GOT3 (cell line): ENCODE data around the gene OR6V1.

Experiments
- DNase-seq: peaks from one replicate; lab custom pipeline; 2025; ENCODE audit warnings: mixed read lengths; lab: John Stamatoyannopoulos, UW

The OR6V1 gene

GRCh38 chr7:143052041-143052440, at the start of gene OR6V1:
Gene OR6V1, plus strand, starts transcription at chr7:143052341. Its CDS starts 0 bp downstream, at chr7:143052341.
- no peak for DNase-seq

GRCh38 chr7:143002898-143003297, 49.2 kb upstream of the OR6V1 start:
- no peak for DNase-seq

- DNase-seq: no peak
These were observed 48.6 kb upstream of the OR6V1 start for GRCh38 chr7:143003393-143004051.

GRCh38 chr7:143005632-143006260, 46.4 kb upstream of the OR6V1 start:
- no peak for DNase-seq

- peak; percentile 15 for DNase-seq
These were observed 43.9 kb upstream of the OR6V1 start for GRCh38 chr7:143008007-143008901.

- DNase-seq: no peak
These were observed 40.1 kb upstream of the OR6V1 start for GRCh38 chr7:143012001-143012400.

GRCh38 chr7:143012409-143012808, 39.7 kb upstream of the OR6V1 start:
- DNase-seq: no peak

- DNase-seq: no peak
These were observed 38.7 kb upstream of the OR6V1 start for GRCh38 chr7:143013473-143013872.

- peak; percentile 13 for DNase-seq
These were observed 38.2 kb upstream of the OR6V1 start for GRCh38 chr7:143013893-143014292.

GRCh38 chr7:143015084-143015483, 37.1 kb upstream of the OR6V1 start:
- no peak for DNase-seq

GRCh38 chr7:143015926-143016490, 36.1 kb upstream of the OR6V1 start:
- no peak for DNase-seq

- DNase-seq: no peak
These were observed 35.1 kb upstream of the OR6V1 start for GRCh38 chr7:143016996-143017395.

- no peak for DNase-seq
These were observed 33.2 kb upstream of the OR6V1 start for GRCh38 chr7:143018931-143019330.

- no peak for DNase-seq
These were observed 29.1 kb upstream of the OR6V1 start for GRCh38 chr7:143023047-143023446.

- no peak for DNase-seq
These were observed 26.8 kb upstream of the OR6V1 start for GRCh38 chr7:143025371-143025770.

- no peak for DNase-seq
These were observed 25.1 kb upstream of the OR6V1 start, which contains the start of gene OR9A2 for GRCh38 chr7:143027032-143027431. Gene OR9A2, minus strand, starts transcription at chr7:143027132. Its CDS starts 0 bp downstream, at chr7:143027132.

- no peak for DNase-seq
These were observed 24.5 kb upstream of the OR6V1 start for GRCh38 chr7:143027683-143028082.

- DNase-seq: no peak
These were observed 13.5 kb upstream of the OR6V1 start for GRCh38 chr7:143038635-143039034.

GRCh38 chr7:143040209-143040715, 11.9 kb upstream of the OR6V1 start:
- no peak for DNase-seq

GRCh38 chr7:143041346-143041745, 10.8 kb upstream of the OR6V1 start:
- DNase-seq: no peak

GRCh38 chr7:143042159-143042789, 9.9 kb upstream of the OR6V1 start:
- DNase-seq: no peak
